WTC11 (cell line): ENCODE measurements around the gene STRN3. TPM values are rescaled to one million over a fixed set of nuclear protein-coding genes. Genes with fewer than 3 reads are reported as not detected.

Experiments
- ATAC-seq: fragments of 200-7000 bp; cut with Tn5 transposase; 2 replicates; pipeline ENCODE4 v1.10.0; 2021; ENCODE audit warnings: mild to moderate bottlenecking, moderate library complexity
- CTCF ChIA-PET: fragments of 300-600 bp; sonication (Branson Sonifier 250); formaldehyde crosslinking; loops from one replicate; lab custom pipeline; 2021; ENCODE audit warnings: antibody characterized with exemption; lab: Charles Lee
- POLR2A ChIA-PET: fragments of 350-600 bp; sonication (Branson Sonifier 250); formaldehyde crosslinking; loops from one replicate; lab custom pipeline; 2021; ENCODE audit warnings: antibody characterized with exemption; lab: Charles Lee
- DNase-seq: peaks from one replicate; pipeline ENCODE4 v3.0.0; 2021; ENCODE audit warnings: low spot score
- H3K27ac Mint-ChIP-seq: 2 replicates; pipeline ENCODE4 v1.8.0; 2021; ENCODE audit warnings: mixed read lengths
- H3K27me3 Mint-ChIP-seq: 2 replicates; pipeline ENCODE4 v1.8.0; 2021; ENCODE audit warnings: low read depth, mild to moderate bottlenecking, moderate library complexity, mixed read lengths
- H3K36me3 Mint-ChIP-seq: 2 replicates; pipeline ENCODE4 v1.8.0; 2021; ENCODE audit warnings: mixed read lengths
- H3K4me1 Mint-ChIP-seq: 2 replicates; pipeline ENCODE4 v1.8.0; 2022; ENCODE audit warnings: mixed read lengths
- H3K4me3 Mint-ChIP-seq: 2 replicates; pipeline ENCODE4 v1.8.0; 2021; ENCODE audit warnings: mild to moderate bottlenecking, moderate library complexity, mixed read lengths
- H3K9me3 Mint-ChIP-seq: 2 replicates; pipeline ENCODE4 v1.8.0; 2021; ENCODE audit warnings: mixed read lengths
- E2F1 ChIP-seq: sonication (generic); formaldehyde crosslinking; IDR thresholded peaks from 2 replicates; pipeline ENCODE4 v1.8.0; 2022; ENCODE audit warnings: mild to moderate bottlenecking, missing genetic modification reagents
- ETV6 ChIP-seq: sonication (generic); formaldehyde crosslinking; IDR thresholded peaks from 2 replicates; pipeline ENCODE4 v1.8.1; 2022; ENCODE audit warnings: mild to moderate bottlenecking, missing genetic modification reagents
- GABPB1 ChIP-seq: sonication (generic); formaldehyde crosslinking; IDR thresholded peaks from 2 replicates; pipeline ENCODE4 v1.8.1; 2023; ENCODE audit warnings: mild to moderate bottlenecking, missing genetic modification reagents
- JUN ChIP-seq: sonication (generic); formaldehyde crosslinking; IDR thresholded peaks from 2 replicates; pipeline ENCODE4 v1.8.0; 2023; ENCODE audit warnings: mild to moderate bottlenecking, missing genetic modification reagents
- NR3C1 ChIP-seq: sonication (generic); formaldehyde crosslinking; conservative IDR thresholded peaks from 2 replicates; pipeline ENCODE4 v1.8.1; 2023; ENCODE audit warnings: low read depth, mild to moderate bottlenecking, missing genetic modification reagents
- PRDM15 ChIP-seq: sonication (generic); formaldehyde crosslinking; IDR thresholded peaks from 2 replicates; pipeline ENCODE4 v1.8.0; 2022; ENCODE audit warnings: missing genetic modification reagents
- ZBTB21 ChIP-seq: sonication (generic); formaldehyde crosslinking; IDR thresholded peaks from 2 replicates; pipeline ENCODE4 v1.8.1; 2023; ENCODE audit warnings: mild to moderate bottlenecking, missing genetic modification reagents, borderline replicate concordance
- ZNF317 ChIP-seq: sonication (generic); formaldehyde crosslinking; IDR thresholded peaks from 2 replicates; pipeline ENCODE4 v1.8.1; 2023; ENCODE audit warnings: low read depth, mild to moderate bottlenecking, moderate library complexity, missing genetic modification reagents, borderline replicate concordance
- ZNF425 ChIP-seq: fragments of 250-450 bp; sonication (Bioruptor Pico); conservative IDR thresholded peaks from 2 replicates; pipeline ENCODE4 v1.9.0; 2021; ENCODE audit warnings: mild to moderate bottlenecking
- ZNF671 ChIP-seq: fragments of 250-450 bp; sonication (Bioruptor Pico); IDR thresholded peaks from 2 replicates; pipeline ENCODE4 v1.8.0; 2021; ENCODE audit warnings: mild to moderate bottlenecking
- total RNA-seq: library from RNA; stranded (reverse); gene quantifications from 3 replicates; pipeline ENCODE4 v1.2.3, GENCODE V29; 2021

The STRN3 gene
- total RNA-seq, 1 experiment from 2014 or later = 37.1 TPM

GRCh38 chr14:30925254-30925653 is 100.9 kb downstream of the STRN3 start (continued):
- TF ChIP-seq ZNF425 (no peak), JUN (CRISPR knock-in tag) (no peak), ZBTB21 (CRISPR knock-in tag) (no peak), NR3C1 (no peak)
- TF ChIP-seq, all 79 proteins: peak for 0

- Mint-ChIP-seq H3K27me3 (no peaks in the 10 kb centered on the region), H3K4me3 (no peak overlapping the region), H3K4me1 (peaks cover 17% of the 10 kb centered on the region), H3K36me3 (peaks cover 4% of the 10 kb centered on the region), H3K27ac (no peak overlapping the region), H3K9me3 (no peaks in the 10 kb centered on the region)
- TF ChIP-seq JUN (CRISPR knock-in tag) (no peak), ETV6 (CRISPR knock-in tag) (no peak), E2F1 (CRISPR knock-in tag) (no peak)
- DNase-seq = no peak
- CTCF ChIA-PET = interaction anchor here (0.6 kb wide), 1 partner anchor 12 kb away, joined by 3 read pairs; no protein-coding TSS in a partner anchor
- POLR2A ChIA-PET = no interaction called here
- ATAC-seq = no peak
These were observed 104.4 kb downstream of the STRN3 start for GRCh38 chr14:30921788-30922187.

- no peak overlapping the region for H3K27ac Mint-ChIP-seq
- no peak for DNase-seq
- H3K4me3 Mint-ChIP-seq = no peak overlapping the region
- ATAC-seq = no peak
- no peaks in the 10 kb centered on the region for H3K27me3 Mint-ChIP-seq
- H3K9me3 Mint-ChIP-seq = no peaks in the 10 kb centered on the region
- H3K4me1 Mint-ChIP-seq = peaks cover 17% of the 10 kb centered on the region
- CTCF ChIA-PET = no interaction called here
- TF ChIP-seq ZNF317 (CRISPR knock-in tag) = no peak
- peak; percentile 61; the same call in 1 of the 2 replicates for TF ChIP-seq GABPB1
- peaks cover 4% of the 10 kb centered on the region for H3K36me3 Mint-ChIP-seq
- POLR2A ChIA-PET = no interaction called here
These were observed 104.9 kb downstream of the STRN3 start for GRCh38 chr14:30921305-30921704.

- CTCF ChIA-PET = interaction anchor here (1.1 kb wide), 1 partner anchor 259 kb away, joined by 3 read pairs; no protein-coding TSS in a partner anchor
- no peak for TF ChIP-seq PRDM15 (CRISPR knock-in tag)
- Mint-ChIP-seq H3K4me3 (no peak overlapping the region), H3K4me1 (peaks cover under 1% of the 10 kb centered on the region; the same call in 1 of the 2 replicates), H3K27me3 (no peaks in the 10 kb centered on the region), H3K27ac (no peak overlapping the region), H3K36me3 (peaks cover 16% of the 10 kb centered on the region), H3K9me3 (no peaks in the 10 kb centered on the region)
- ATAC-seq (no peak), DNase-seq (no peak)
- POLR2A ChIA-PET = no interaction called here
These were observed 110.6 kb downstream of the STRN3 start for GRCh38 chr14:30915596-30915995.

- no peaks in the 10 kb centered on the region for H3K27me3 Mint-ChIP-seq
- H3K4me3 Mint-ChIP-seq = no peak overlapping the region
- H3K36me3 Mint-ChIP-seq = peaks cover 16% of the 10 kb centered on the region
- ATAC-seq = no peak
- H3K27ac Mint-ChIP-seq = no peak overlapping the region
- no peaks in the 10 kb centered on the region for H3K9me3 Mint-ChIP-seq
- TF ChIP-seq ZNF671 (CRISPR knock-in tag) = no peak
- ChIA-PET CTCF (interaction anchor here (1.7 kb wide), 1 partner anchor 11 kb away, joined by 3 read pairs; no protein-coding TSS in a partner anchor), POLR2A (no interaction called here)
- no peaks in the 10 kb centered on the region for H3K4me1 Mint-ChIP-seq
- no peak for DNase-seq
These were observed 111.4 kb downstream of the STRN3 start for GRCh38 chr14:30914812-30915211.
